Sciatic nerve (tissue), 2 donors: ENCODE measurements around the gene CRYBA2. TPM values are rescaled to one million over a fixed set of nuclear protein-coding genes. Genes with fewer than 3 reads are reported as not detected.

Experiments used
- ATAC-seq: fragments of 200-7000 bp; cut with Tn5 transposase; one replicate; pipeline ENCODE4 v1.9.1; 2020; ENCODE audit warnings: mild to moderate bottlenecking, moderate library complexity
- DNase-seq: peaks from one replicate; pipeline ENCODE4 v3.0.0-alpha.2; 2020; ENCODE audit warnings: low spot score
- intact Hi-C: fragments of 100-400 bp; cut with DNase I; formaldehyde crosslinking; loops from one replicate; pipeline ENCODE4 v1.14.2; 2022
- total RNA-seq: library from RNA; stranded (reverse); fragmentation: NEBNext Ultra II Directional; extraction: Animal tissue kit (Norgen Biotek cat#: 25700); gene quantifications from one replicate; pipeline ENCODE4 v1.2.1, GENCODE V29; 2021
- donor health status: DM: no; HTN: no; CAD: no.
- donor health status: DM: no; HTN: no; CAD: no.

The CRYBA2 gene
- total RNA-seq, 1 donor from 2014 or later: not detected

- no peak for DNase-seq
- ATAC-seq: peak; percentile 28
- intact Hi-C loops: no loop called here
These were observed 32.7 kb upstream of the CRYBA2 start for GRCh38 chr2:219025637-219026585.

- intact Hi-C loops: no loop called here
- ATAC-seq: no peak
- no peak for DNase-seq
These were observed 30.8 kb upstream of the CRYBA2 start for GRCh38 chr2:219024059-219024458.

- DNase-seq (no peak), ATAC-seq (no peak)
- intact Hi-C loops: no loop called here
These were observed 29.9 kb upstream of the CRYBA2 start for GRCh38 chr2:219023045-219023605.

- intact Hi-C loops: no loop called here
- DNase-seq (no peak), ATAC-seq (no peak)
These were observed 29.4 kb upstream of the CRYBA2 start for GRCh38 chr2:219022616-219023015.

- ATAC-seq: no peak
- no peak for DNase-seq
- intact Hi-C loops: no loop called here
These were observed 28.8 kb upstream of the CRYBA2 start for GRCh38 chr2:219022041-219022440.

GRCh38 chr2:219021591-219021990 lies 28.4 kb upstream of the CRYBA2 start:
- DNase-seq (no peak), ATAC-seq (no peak)
- intact Hi-C loops: no loop called here

GRCh38 chr2:219020604-219021365 lies 27.6 kb upstream of the CRYBA2 start:
- no peak for DNase-seq
- intact Hi-C loops: no loop called here
- no peak for ATAC-seq

- ATAC-seq (no peak), DNase-seq (no peak)
- intact Hi-C loops: no loop called here
These were observed 26.2 kb upstream of the CRYBA2 start for GRCh38 chr2:219019436-219019835.

GRCh38 chr2:219018726-219019125 lies 25.5 kb upstream of the CRYBA2 start:
- ATAC-seq: no peak
- intact Hi-C loops: no loop called here
- no peak for DNase-seq

GRCh38 chr2:219018286-219018685 lies 25.1 kb upstream of the CRYBA2 start:
- intact Hi-C loops: no loop called here
- ATAC-seq (no peak), DNase-seq (no peak)

GRCh38 chr2:219017201-219017931 lies 24.1 kb upstream of the CRYBA2 start:
- no peak for DNase-seq
- intact Hi-C loops: no loop called here

GRCh38 chr2:219016721-219017120 lies 23.5 kb upstream of the CRYBA2 start:
- ATAC-seq (no peak), DNase-seq (no peak)
- intact Hi-C loops: no loop called here

More at GRCh38 chr2:219017201-219017931, 24.1 kb upstream of the CRYBA2 start:
- no peak for ATAC-seq

- intact Hi-C loops: no loop called here
- ATAC-seq (no peak), DNase-seq (no peak)
These were observed 17.7 kb upstream of the CRYBA2 start for GRCh38 chr2:219010873-219011272.

GRCh38 chr2:219010162-219010756 lies 17.0 kb upstream of the CRYBA2 start:
- intact Hi-C loops: no loop called here
- DNase-seq: no peak
- peak; percentile 24 for ATAC-seq

- no peak for ATAC-seq
- DNase-seq: no peak
- intact Hi-C loops: no loop called here
These were observed 16.1 kb upstream of the CRYBA2 start for GRCh38 chr2:219009294-219009693.

- intact Hi-C loops: no loop called here
- DNase-seq (no peak), ATAC-seq (no peak)
These were observed 10.8 kb upstream of the CRYBA2 start for GRCh38 chr2:219003979-219004378.

- ATAC-seq (no peak), DNase-seq (no peak)
- intact Hi-C loops: no loop called here
These were observed 10.0 kb upstream of the CRYBA2 start for GRCh38 chr2:219003267-219003634.

GRCh38 chr2:219002395-219003266 lies 9.4 kb upstream of the CRYBA2 start:
- no peak for DNase-seq
- no peak for ATAC-seq
- intact Hi-C loops: no loop called here
